Activated gamma-delta T cell (primary cell): Measurements from ENCODE around the gene AAGAB.
A peak's percentile ranks its signal among the peaks of the same experiment; 100 is the strongest.
"Not testable (repeated sequence)": the region's sequence is repeated elsewhere in the genome, so short reads cannot be mapped to it uniquely, and the experiment has no call there.

Experiments used
- DNase-seq: peaks from one replicate; lab custom pipeline; 2025; lab: John Stamatoyannopoulos, UW
- total RNA-seq, 2 donors: gene quantifications; one replicate each; lab custom pipeline; 2026; lab: John Stamatoyannopoulos, UW

The AAGAB gene
- total RNA-seq: 68.7 to 72.6 reads per million in 2 donors

- DNase-seq: peak; percentile 97
Observed at GRCh38 chr15:67254238-67255175, at the start of gene AAGAB, which contains the start of gene IQCH. TSS of gene AAGAB (minus strand) at chr15:67254661. CDS start at chr15:67254631, 30 bp downstream. TSS of gene IQCH (plus strand) at chr15:67254786. CDS start at chr15:67254897, 111 bp downstream.

- no peak for DNase-seq
Observed at GRCh38 chr15:67303490-67304363, 49.3 kb upstream of the AAGAB start.

- no peak for DNase-seq
Observed at GRCh38 chr15:67300266-67301025, 46.0 kb upstream of the AAGAB start.

GRCh38 chr15:67296684-67297083, 42.2 kb upstream of the AAGAB start:
- no peak for DNase-seq

GRCh38 chr15:67296188-67296587, 41.7 kb upstream of the AAGAB start:
- DNase-seq: no peak

- no peak for DNase-seq
Observed at GRCh38 chr15:67290319-67290718, 35.9 kb upstream of the AAGAB start.

GRCh38 chr15:67286400-67286799, 31.9 kb upstream of the AAGAB start:
- DNase-seq: not testable (repeated sequence)

GRCh38 chr15:67285625-67286024, 31.2 kb upstream of the AAGAB start:
- not testable (repeated sequence) for DNase-seq

- DNase-seq: no peak
Observed at GRCh38 chr15:67281714-67282113, 27.3 kb upstream of the AAGAB start.

- no peak for DNase-seq
Observed at GRCh38 chr15:67280217-67280616, 25.8 kb upstream of the AAGAB start.

GRCh38 chr15:67276666-67277065, 22.2 kb upstream of the AAGAB start:
- no peak for DNase-seq

GRCh38 chr15:67274236-67274635, 19.8 kb upstream of the AAGAB start:
- DNase-seq: no peak

GRCh38 chr15:67267951-67268941, 13.8 kb upstream of the AAGAB start:
- no peak for DNase-seq

- DNase-seq: no peak
Observed at GRCh38 chr15:67267440-67267839, 13.0 kb upstream of the AAGAB start.

GRCh38 chr15:67266870-67267269, 12.4 kb upstream of the AAGAB start:
- no peak for DNase-seq

- DNase-seq: no peak
Observed at GRCh38 chr15:67259806-67260205, 5.3 kb upstream of the AAGAB start.

GRCh38 chr15:67259379-67259778, 4.9 kb upstream of the AAGAB start:
- DNase-seq: no peak

GRCh38 chr15:67258412-67258811, 4.0 kb upstream of the AAGAB start:
- DNase-seq: not testable (repeated sequence)

- no peak for DNase-seq
Observed at GRCh38 chr15:67256051-67256450, 1.6 kb upstream of the AAGAB start.

- no peak for DNase-seq
Observed at GRCh38 chr15:67253549-67254237, 768 bp downstream of the AAGAB start.
